ENCODE results near the gene KRTAP19-8.

The KRTAP19-8 gene

DNA sequence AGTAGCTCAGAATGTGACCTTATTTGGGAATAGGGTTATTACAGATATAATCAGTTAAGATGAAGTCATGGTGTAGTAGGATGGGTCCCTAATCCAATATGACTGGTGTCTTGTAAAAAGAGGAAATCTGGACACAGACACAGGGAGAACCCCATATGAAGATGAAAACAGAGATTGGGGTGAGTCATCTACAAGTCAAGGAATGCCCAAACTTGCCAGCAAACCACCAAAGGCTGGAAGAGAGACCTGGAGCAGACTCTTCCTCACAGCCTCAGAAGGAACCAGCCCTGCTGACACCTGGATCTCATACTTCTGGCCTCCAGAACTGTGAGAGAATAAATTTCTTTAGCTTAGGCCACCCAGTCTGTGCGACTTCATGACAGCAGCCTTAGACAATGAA lies 29.9 kb downstream of the KRTAP19-8 start:
- Histone ChIP-seq H3K4me3 (ENCODE audit: low read length) (no peak overlapping the region), H3K4me2 (ENCODE audit: low read length) (no peak overlapping the region), H3K27me3 (ENCODE audit: control insufficient read depth, insufficient read depth, low read length) (no peaks in the 10 kb centered on the region), H3K4me1 (ENCODE audit: control insufficient read depth, insufficient read depth, low read length) (no peaks in the 10 kb centered on the region), H3K9ac (ENCODE audit: low read depth, low read length) (no peak overlapping the region), H3K36me3 (ENCODE audit: insufficient read depth, low read length) (no peaks in the 10 kb centered on the region), H3K9me3 (replicated peaks; ENCODE audit: low read length) (peaks cover 12% of the 10 kb centered on the region)

DNA sequence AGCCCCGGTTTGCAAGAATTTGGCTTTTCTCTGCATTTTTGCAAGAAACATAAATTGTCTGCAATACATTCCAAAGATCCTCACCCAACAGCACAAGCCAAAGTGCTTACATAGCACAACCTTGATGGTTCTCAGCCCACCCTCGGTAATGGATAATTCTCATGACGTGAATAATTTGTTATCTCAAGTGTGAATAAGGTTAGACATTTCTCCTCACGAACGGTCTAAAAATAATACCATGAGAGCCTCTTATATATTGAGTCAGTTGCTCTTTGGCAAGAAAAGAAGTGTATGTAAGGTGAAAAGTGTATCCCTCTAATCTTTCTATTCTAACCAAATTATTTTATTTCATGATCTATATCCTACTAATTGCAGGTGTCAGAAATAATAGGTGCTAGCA lies 33.3 kb downstream of the KRTAP19-8 start:
- Histone ChIP-seq H3K36me3 (ENCODE audit: insufficient read depth, low read length) (no peaks in the 10 kb centered on the region), H3K4me1 (ENCODE audit: control insufficient read depth, insufficient read depth, low read length) (no peaks in the 10 kb centered on the region), H3K4me2 (ENCODE audit: low read length) (no peak overlapping the region), H3K27me3 (ENCODE audit: control insufficient read depth, insufficient read depth, low read length) (no peaks in the 10 kb centered on the region), H3K9me3 (replicated peaks; ENCODE audit: low read length) (peaks cover 14% of the 10 kb centered on the region), H3K9ac (ENCODE audit: low read depth, low read length) (no peak overlapping the region), H3K4me3 (ENCODE audit: low read length) (no peak overlapping the region)

DNA sequence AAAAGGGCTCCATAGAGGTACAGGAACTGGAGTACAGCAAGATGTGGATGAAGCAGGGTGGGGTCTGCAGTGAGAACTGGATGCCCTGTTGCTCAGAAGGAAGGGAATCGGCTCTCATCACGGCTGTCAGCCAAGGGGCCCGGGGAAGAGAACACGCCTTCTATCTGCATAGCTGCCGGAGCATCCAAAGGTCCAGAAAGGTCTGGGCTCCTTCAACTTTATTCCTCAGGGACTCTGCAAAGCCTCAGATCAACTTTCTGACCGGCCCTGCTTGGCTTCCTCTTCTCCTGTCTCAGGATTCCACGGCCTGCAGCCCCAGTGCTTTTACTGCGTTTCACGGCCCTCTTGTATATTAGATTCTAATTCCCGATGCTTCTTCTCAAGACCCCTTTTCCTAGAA lies 34.8 kb downstream of the KRTAP19-8 start:
- Histone ChIP-seq H3K4me1 (ENCODE audit: control insufficient read depth, insufficient read depth, low read length) (no peaks in the 10 kb centered on the region), H3K27me3 (ENCODE audit: control insufficient read depth, insufficient read depth, low read length) (no peaks in the 10 kb centered on the region), H3K9ac (ENCODE audit: low read depth, low read length) (no peak overlapping the region), H3K9me3 (replicated peaks; ENCODE audit: low read length) (peaks cover 14% of the 10 kb centered on the region), H3K4me2 (ENCODE audit: low read length) (no peak overlapping the region), H3K36me3 (ENCODE audit: insufficient read depth, low read length) (no peaks in the 10 kb centered on the region), H3K4me3 (ENCODE audit: low read length) (no peak overlapping the region)

DNA sequence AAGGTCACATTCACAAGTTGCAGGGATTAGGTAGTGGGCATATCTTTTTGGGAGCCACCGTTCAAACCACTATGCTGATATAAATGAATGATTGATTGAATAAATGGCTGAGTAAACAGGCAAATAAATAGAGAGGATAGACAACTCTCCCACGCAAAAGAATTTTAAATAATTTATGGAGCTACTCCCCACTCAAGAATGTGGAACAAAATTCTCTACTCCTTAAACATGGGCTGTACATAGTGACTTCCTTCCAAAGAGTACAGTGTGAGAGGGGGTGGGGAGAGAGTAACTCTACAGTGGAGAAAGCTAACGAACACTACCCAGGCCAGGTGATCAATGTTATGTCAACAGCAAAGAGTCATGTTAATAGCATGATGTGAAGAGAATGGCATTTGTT lies 40.7 kb downstream of the KRTAP19-8 start:
- no peak overlapping the region for H3K4me2 ChIP-seq (ENCODE audit: low read length)
- H3K36me3 ChIP-seq (ENCODE audit: insufficient read depth, low read length): no peaks in the 10 kb centered on the region
- no peak overlapping the region for H3K9ac ChIP-seq (ENCODE audit: low read depth, low read length)
- H3K9me3 ChIP-seq (replicated peaks; ENCODE audit: low read length): peaks cover 2% of the 10 kb centered on the region
- no peaks in the 10 kb centered on the region for H3K27me3 ChIP-seq (ENCODE audit: control insufficient read depth, insufficient read depth, low read length)
- no peaks in the 10 kb centered on the region for H3K4me1 ChIP-seq (ENCODE audit: control insufficient read depth, insufficient read depth, low read length)
- H3K4me3 ChIP-seq (ENCODE audit: low read length): no peak overlapping the region

DNA sequence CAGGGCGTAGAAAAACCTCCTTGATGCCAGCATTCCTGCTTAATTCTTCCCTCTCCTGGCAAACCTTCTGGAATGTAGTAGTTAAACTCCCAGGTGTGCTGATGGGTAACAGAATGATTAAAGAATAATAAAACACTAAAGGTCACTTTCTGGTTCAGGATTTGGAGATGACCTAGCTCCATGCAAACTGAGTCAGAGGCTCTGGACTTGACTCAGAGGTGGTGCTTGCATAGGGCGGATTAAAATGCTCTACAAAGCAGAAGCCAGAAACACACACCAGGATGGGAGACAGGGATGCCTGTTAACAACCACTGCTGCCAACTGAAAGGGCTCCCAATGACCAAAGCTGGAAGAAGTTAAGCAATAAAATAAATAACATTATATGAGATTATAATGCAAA lies 41.5 kb downstream of the KRTAP19-8 start:
- H3K36me3 ChIP-seq (ENCODE audit: insufficient read depth, low read length): no peaks in the 10 kb centered on the region
- H3K4me2 ChIP-seq (ENCODE audit: low read length): no peak overlapping the region
- no peaks in the 10 kb centered on the region for H3K27me3 ChIP-seq (ENCODE audit: control insufficient read depth, insufficient read depth, low read length)
- peaks cover 2% of the 10 kb centered on the region for H3K9me3 ChIP-seq (replicated peaks; ENCODE audit: low read length)
- no peak overlapping the region for H3K4me3 ChIP-seq (ENCODE audit: low read length)
- H3K9ac ChIP-seq (ENCODE audit: low read depth, low read length): no peak overlapping the region
- no peaks in the 10 kb centered on the region for H3K4me1 ChIP-seq (ENCODE audit: control insufficient read depth, insufficient read depth, low read length)

DNA sequence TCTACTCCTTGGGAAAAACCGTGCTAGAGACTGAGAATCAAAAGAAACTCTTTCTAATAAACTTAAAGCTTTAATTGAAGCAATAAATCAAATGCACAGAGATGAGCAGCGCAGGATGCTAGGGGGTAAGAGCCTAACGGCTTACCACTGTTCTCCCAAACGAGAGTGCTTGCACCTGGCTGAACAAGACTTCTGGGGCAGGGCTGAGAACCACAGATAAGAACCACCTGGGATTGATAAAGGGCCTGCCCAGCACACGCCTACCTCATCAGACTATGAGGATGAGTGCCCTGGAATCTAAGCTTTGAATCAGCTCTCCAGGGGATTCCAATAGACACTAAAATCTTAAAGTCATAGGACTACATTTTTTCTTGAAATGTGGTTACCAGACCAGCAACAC lies 43.3 kb downstream of the KRTAP19-8 start:
- Histone ChIP-seq H3K4me3 (ENCODE audit: low read length) (no peak overlapping the region), H3K4me2 (ENCODE audit: low read length) (no peak overlapping the region), H3K9ac (ENCODE audit: low read depth, low read length) (no peak overlapping the region), H3K9me3 (replicated peaks; ENCODE audit: low read length) (peaks cover 2% of the 10 kb centered on the region), H3K36me3 (ENCODE audit: insufficient read depth, low read length) (no peaks in the 10 kb centered on the region), H3K27me3 (ENCODE audit: control insufficient read depth, insufficient read depth, low read length) (no peaks in the 10 kb centered on the region), H3K4me1 (ENCODE audit: control insufficient read depth, insufficient read depth, low read length) (no peaks in the 10 kb centered on the region)

DNA sequence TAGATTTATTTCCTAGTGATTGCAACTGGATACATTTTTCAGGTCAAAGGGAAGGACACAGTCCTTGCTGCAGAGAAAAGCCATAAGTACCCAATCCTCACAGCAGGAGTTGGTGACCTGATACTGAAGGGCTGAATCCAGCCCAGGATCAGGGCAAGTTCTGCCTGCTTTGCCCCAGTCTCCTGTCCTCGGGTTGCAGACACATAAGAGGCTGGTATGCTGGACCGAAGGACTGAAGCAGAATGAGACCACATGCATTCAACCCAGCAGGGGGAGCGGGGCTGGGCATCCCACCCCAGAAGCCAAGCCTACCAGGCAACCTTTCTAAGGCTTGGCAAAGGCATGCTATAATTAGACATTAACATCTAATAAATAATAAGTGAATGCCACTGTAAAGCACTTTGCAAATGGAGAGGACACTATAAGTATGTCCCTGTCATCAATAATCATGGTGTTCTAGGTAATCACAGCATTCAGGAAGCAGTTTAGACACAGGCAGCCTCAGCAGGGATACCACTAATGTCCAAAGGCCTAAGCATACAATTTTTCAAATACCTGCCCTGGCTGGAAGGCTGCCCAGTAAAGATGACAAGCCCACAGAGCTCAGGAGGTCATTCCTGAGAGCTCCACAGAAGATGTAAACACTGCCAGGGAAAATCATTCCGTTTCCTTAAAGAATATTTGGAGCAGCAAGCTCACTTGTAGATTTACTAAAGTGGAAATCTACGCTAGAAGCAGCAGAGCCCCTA lies 47.6 kb downstream of the KRTAP19-8 start:
- Histone ChIP-seq H3K27me3 (ENCODE audit: control insufficient read depth, insufficient read depth, low read length) (no peaks in the 10 kb centered on the region), H3K4me2 (ENCODE audit: low read length) (no peak overlapping the region), H3K36me3 (ENCODE audit: insufficient read depth, low read length) (no peaks in the 10 kb centered on the region), H3K9ac (ENCODE audit: low read depth, low read length) (no peak overlapping the region), H3K4me3 (ENCODE audit: low read length) (no peak overlapping the region), H3K9me3 (replicated peaks; ENCODE audit: low read length) (peaks cover 3% of the 10 kb centered on the region), H3K4me1 (ENCODE audit: control insufficient read depth, insufficient read depth, low read length) (no peaks in the 10 kb centered on the region)

DNA sequence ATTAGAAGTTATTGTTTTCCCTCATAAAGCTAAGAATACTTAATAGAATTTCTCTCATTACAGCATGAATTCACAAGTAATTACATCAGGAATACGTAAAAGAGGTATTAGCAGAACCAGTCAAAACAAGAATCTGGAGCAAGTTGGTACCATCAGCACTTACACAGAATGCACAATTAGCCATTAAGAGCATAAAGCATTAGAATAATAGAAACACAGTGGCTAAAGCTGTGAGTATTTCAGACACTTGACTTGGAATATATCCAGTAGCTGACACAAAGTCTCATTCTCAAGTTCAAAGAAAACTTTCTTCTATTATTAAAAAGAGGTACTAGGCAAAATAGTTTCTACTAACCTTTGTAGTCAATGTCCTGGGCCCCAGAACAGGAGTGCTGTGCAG lies 49.6 kb downstream of the KRTAP19-8 start:
- Histone ChIP-seq H3K9ac (ENCODE audit: low read depth, low read length) (no peak overlapping the region), H3K9me3 (replicated peaks; ENCODE audit: low read length) (peaks cover 8% of the 10 kb centered on the region), H3K36me3 (ENCODE audit: insufficient read depth, low read length) (no peaks in the 10 kb centered on the region), H3K4me2 (ENCODE audit: low read length) (no peak overlapping the region), H3K4me1 (ENCODE audit: control insufficient read depth, insufficient read depth, low read length) (no peaks in the 10 kb centered on the region), H3K4me3 (ENCODE audit: low read length) (no peak overlapping the region), H3K27me3 (ENCODE audit: control insufficient read depth, insufficient read depth, low read length) (no peaks in the 10 kb centered on the region)
